G401 (cell line): ENCODE data around the gene CTH. TPM values are rescaled to one million over a fixed set of nuclear protein-coding genes. Genes with fewer than 3 reads are reported as not detected.
"Not testable (repeated sequence)": the region's sequence is repeated elsewhere in the genome, so short reads cannot be mapped to it uniquely, and the experiment has no call there.

ENCODE experiments used
- DNase-seq: peaks from one replicate; pipeline ENCODE4 v3.0.0-alpha.2; 2015; ENCODE audit warnings: low spot score
- in situ Hi-C: cut with HindIII; loops from 2 replicates; pipeline ENCODE4 v1.10.0; 2016; ENCODE audit warnings: low sequenced_read_pairs, mixed read lengths
- total RNA-seq: library from RNA; depleted of rRNA; stranded (reverse); fragments of >200 nt; shearing (Covaris generic); gene quantifications from 2 replicates; pipeline ENCODE4 v1.2.3, GENCODE V29; 2014; rRNA removed

CTH gene
- total RNA-seq, result 3.0 and 9.7 TPM in 2 replicates

GRCh38 chr1:70410604-70411359 lies at the start of gene CTH:
CTH (plus strand) TSS chr1:70411268; CDS start chr1:70411416, 148 bp downstream.
- in situ Hi-C loops, result no loop called here
- DNase-seq, result peak; percentile 99

GRCh38 chr1:70361727-70362398 lies 49.2 kb upstream of the CTH start:
- no peak for DNase-seq
- in situ Hi-C loops, result no loop called here

- no peak for DNase-seq
- in situ Hi-C loops, result no loop called here
Measured at GRCh38 chr1:70364439-70364838, 46.6 kb upstream of the CTH start.

- in situ Hi-C loops, DNase-seq: not testable (repeated sequence)
Measured at GRCh38 chr1:70366425-70366952, 44.6 kb upstream of the CTH start.

GRCh38 chr1:70366997-70367396 lies 44.1 kb upstream of the CTH start:
- in situ Hi-C loops, DNase-seq: not testable (repeated sequence)

GRCh38 chr1:70367397-70367796 lies 43.7 kb upstream of the CTH start:
- DNase-seq, in situ Hi-C loops: not testable (repeated sequence)

- in situ Hi-C loops, result not testable (repeated sequence)
Measured at GRCh38 chr1:70371586-70371985, 39.5 kb upstream of the CTH start.

GRCh38 chr1:70372426-70372825 lies 38.6 kb upstream of the CTH start:
- no peak for DNase-seq
- in situ Hi-C loops, result no loop called here

More at GRCh38 chr1:70371586-70371985, 39.5 kb upstream of the CTH start:
- not testable (repeated sequence) for DNase-seq

GRCh38 chr1:70373580-70373979 lies 37.5 kb upstream of the CTH start:
- DNase-seq, in situ Hi-C loops: not testable (repeated sequence)

- no peak for DNase-seq
- in situ Hi-C loops, result no loop called here
Measured at GRCh38 chr1:70376196-70376595, 34.9 kb upstream of the CTH start.

GRCh38 chr1:70382682-70383081 lies 28.4 kb upstream of the CTH start:
- no peak for DNase-seq
- in situ Hi-C loops, result no loop called here

- in situ Hi-C loops, result no loop called here
- no peak for DNase-seq
Measured at GRCh38 chr1:70383483-70383882, 27.6 kb upstream of the CTH start.

- in situ Hi-C loops, result no loop called here
- DNase-seq, result no peak
Measured at GRCh38 chr1:70384542-70384941, 26.5 kb upstream of the CTH start.

- in situ Hi-C loops, result no loop called here
Measured at GRCh38 chr1:70385477-70385876, 25.6 kb upstream of the CTH start.

GRCh38 chr1:70386121-70386520 lies 24.9 kb upstream of the CTH start:
- in situ Hi-C loops, result no loop called here
- no peak for DNase-seq

More at GRCh38 chr1:70385477-70385876, 25.6 kb upstream of the CTH start:
- no peak for DNase-seq

- in situ Hi-C loops, result no loop called here
- no peak for DNase-seq
Measured at GRCh38 chr1:70387507-70387906, 23.6 kb upstream of the CTH start.

GRCh38 chr1:70392626-70393025 lies 18.4 kb upstream of the CTH start:
- in situ Hi-C loops, result no loop called here

GRCh38 chr1:70396607-70397006 lies 14.5 kb upstream of the CTH start:
- no peak for DNase-seq
- in situ Hi-C loops, result no loop called here

More at GRCh38 chr1:70392626-70393025, 18.4 kb upstream of the CTH start:
- DNase-seq, result no peak

- DNase-seq, result no peak
- in situ Hi-C loops, result no loop called here
Measured at GRCh38 chr1:70397013-70397412, 14.1 kb upstream of the CTH start.

GRCh38 chr1:70400335-70400734 lies 10.7 kb upstream of the CTH start:
- no peak for DNase-seq
- in situ Hi-C loops, result no loop called here
